ENCODE results near the gene STK32B.

- TF ChIP-seq CTCF (IDR thresholded peaks at IDR 0.05) (no peak), POLR2A (IDR thresholded peaks at IDR 0.05) (no peak)
These were observed 418.0 kb downstream of the STK32B start for GRCh38 chr4:5469151-5469775.
